ENCODE measurements around the gene ARL13B.

ARL13B gene

DNA sequence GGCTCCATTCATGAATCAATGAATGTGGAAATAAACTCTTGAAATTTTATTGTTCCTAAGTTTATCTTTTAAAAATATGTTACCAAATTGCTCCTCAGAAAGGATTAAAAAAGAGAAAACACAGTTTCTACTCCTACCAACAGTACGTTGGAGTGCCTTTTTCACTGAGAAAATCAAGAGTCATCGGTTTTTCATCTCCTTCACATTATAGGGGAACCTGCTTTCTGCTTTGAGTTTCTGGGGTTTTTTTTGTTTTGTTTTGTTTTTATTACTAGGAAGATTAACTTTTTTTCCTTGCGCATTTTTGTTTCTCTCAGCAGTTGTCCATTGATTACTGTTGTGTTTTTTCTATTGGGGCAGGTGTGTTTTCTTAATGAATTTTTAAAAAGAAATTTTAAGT is 3.5 kb downstream of the ARL13B start:
- Histone ChIP-seq H3K36me3 (replicated peaks; ENCODE audit: insufficient read depth, low read length) (no peaks in the 10 kb centered on the region), H3K4me1 (ENCODE audit: low read length) (peaks cover 8% of the 10 kb centered on the region), H2AFZ (ENCODE audit: low read length) (no peak overlapping the region), H3K9ac (ENCODE audit: low read length) (no peak overlapping the region), H3K9me2 (replicated peaks; ENCODE audit: insufficient read depth, low read length) (no peaks in the 10 kb centered on the region), H3K4me2 (ENCODE audit: low read depth, low read length) (no peak overlapping the region), H4K20me1 (ENCODE audit: insufficient read depth, low read length) (no peaks in the 10 kb centered on the region), H3K9me3 (replicated peaks; ENCODE audit: insufficient read depth, low read length) (no peaks in the 10 kb centered on the region), H3K27ac (ENCODE audit: low read length) (no peak overlapping the region), H3K4me3 (ENCODE audit: low read length) (no peak overlapping the region), H3K79me2 (ENCODE audit: low read length) (peaks cover 17% of the 10 kb centered on the region), H3F3A (ENCODE audit: insufficient read depth, low read length) (0 out of 2 replicates have a peak, but pooled peaks cover 7% of the 10 kb centered on the region), H3K27me3 (replicated peaks; ENCODE audit: insufficient read depth, low read length) (no peaks in the 10 kb centered on the region)
- DNase-seq: no peak
- TF ChIP-seq EZH2 (optimal IDR thresholded peaks at IDR 0.05; ENCODE audit: low read depth, low read length) (no peak), EZH2phosphoT487 (IDR thresholded peaks at IDR 0.05; ENCODE audit: low read length) (no peak)
- TF ChIP-seq, protein P1, sequence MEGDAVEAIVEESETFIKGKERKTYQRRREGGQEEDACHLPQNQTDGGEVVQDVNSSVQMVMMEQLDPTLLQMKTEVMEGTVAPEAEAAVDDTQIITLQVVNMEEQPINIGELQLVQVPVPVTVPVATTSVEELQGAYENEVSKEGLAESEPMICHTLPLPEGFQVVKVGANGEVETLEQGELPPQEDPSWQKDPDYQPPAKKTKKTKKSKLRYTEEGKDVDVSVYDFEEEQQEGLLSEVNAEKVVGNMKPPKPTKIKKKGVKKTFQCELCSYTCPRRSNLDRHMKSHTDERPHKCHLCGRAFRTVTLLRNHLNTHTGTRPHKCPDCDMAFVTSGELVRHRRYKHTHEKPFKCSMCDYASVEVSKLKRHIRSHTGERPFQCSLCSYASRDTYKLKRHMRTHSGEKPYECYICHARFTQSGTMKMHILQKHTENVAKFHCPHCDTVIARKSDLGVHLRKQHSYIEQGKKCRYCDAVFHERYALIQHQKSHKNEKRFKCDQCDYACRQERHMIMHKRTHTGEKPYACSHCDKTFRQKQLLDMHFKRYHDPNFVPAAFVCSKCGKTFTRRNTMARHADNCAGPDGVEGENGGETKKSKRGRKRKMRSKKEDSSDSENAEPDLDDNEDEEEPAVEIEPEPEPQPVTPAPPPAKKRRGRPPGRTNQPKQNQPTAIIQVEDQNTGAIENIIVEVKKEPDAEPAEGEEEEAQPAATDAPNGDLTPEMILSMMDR (IDR thresholded peaks at IDR 0.05; ENCODE audit: low read length): no peak

DNA sequence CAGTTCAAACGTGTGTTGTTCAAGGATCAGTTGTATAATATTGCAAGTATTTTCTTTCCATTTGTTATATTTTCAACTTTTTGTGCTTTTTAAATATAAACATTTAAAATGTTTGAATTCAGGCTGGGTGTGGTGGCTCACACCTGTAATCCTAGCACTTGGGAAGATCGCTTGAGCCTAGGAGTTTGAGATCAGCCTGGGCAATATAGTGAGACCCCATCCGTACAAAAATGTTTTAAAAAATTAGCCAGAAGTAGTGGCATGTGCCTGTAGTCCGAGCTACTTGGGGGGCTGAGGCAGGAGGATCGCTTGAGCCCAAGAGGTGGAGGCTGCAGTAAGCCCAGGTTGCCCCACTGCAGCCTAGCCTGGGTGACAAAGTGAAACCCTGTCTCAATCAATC is 4.7 kb downstream of the ARL13B start:
- no peak overlapping the region for H3K4me3 ChIP-seq (ENCODE audit: low read length)
- peaks cover 5% of the 10 kb centered on the region; the same call in 1 of the 2 replicates for H3K4me1 ChIP-seq (ENCODE audit: low read length)
- no peaks in the 10 kb centered on the region for H3K27me3 ChIP-seq (replicated peaks; ENCODE audit: insufficient read depth, low read length)
- H3K79me2 ChIP-seq (ENCODE audit: low read length): peaks cover 17% of the 10 kb centered on the region
- TF ChIP-seq EZH2 (optimal IDR thresholded peaks at IDR 0.05; ENCODE audit: low read depth, low read length) (no peak), EZH2phosphoT487 (IDR thresholded peaks at IDR 0.05; ENCODE audit: low read length) (no peak)
- TF ChIP-seq, protein P1 (IDR thresholded peaks at IDR 0.05; ENCODE audit: low read length): no peak
- no peaks in the 10 kb centered on the region for H4K20me1 ChIP-seq (ENCODE audit: insufficient read depth, low read length)
- no peak for DNase-seq
- no peaks in the 10 kb centered on the region for H3K9me3 ChIP-seq (replicated peaks; ENCODE audit: insufficient read depth, low read length)
- H2AFZ ChIP-seq (ENCODE audit: low read length): no peak overlapping the region
- 0 out of 2 replicates have a peak, but pooled peaks cover 7% of the 10 kb centered on the region for H3F3A ChIP-seq (ENCODE audit: insufficient read depth, low read length)
- no peak overlapping the region for H3K9ac ChIP-seq (ENCODE audit: low read length)
- H3K36me3 ChIP-seq (replicated peaks; ENCODE audit: insufficient read depth, low read length): no peaks in the 10 kb centered on the region
- no peak overlapping the region for H3K4me2 ChIP-seq (ENCODE audit: low read depth, low read length)
- H3K9me2 ChIP-seq (replicated peaks; ENCODE audit: insufficient read depth, low read length): no peaks in the 10 kb centered on the region
- no peak overlapping the region for H3K27ac ChIP-seq (ENCODE audit: low read length)

DNA sequence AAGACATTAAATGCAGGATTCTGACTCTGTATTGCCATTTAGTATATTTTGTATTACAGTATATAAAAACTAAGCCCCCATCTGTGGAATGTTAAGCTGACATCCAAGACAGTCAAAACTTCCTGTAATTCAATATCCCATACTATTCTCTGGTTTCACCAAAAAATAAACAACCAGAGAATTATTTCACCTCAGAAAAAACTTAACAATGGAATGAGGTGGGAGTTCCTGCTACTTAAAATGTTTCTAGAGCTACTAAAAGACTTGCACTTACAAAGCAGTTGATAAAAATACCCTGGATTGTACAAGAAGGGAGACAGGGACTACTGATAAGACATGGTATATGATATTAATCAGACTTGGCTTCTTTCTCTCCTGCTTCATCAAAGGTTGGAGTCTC is 8.3 kb downstream of the ARL13B start:
- TF ChIP-seq EZH2phosphoT487 (IDR thresholded peaks at IDR 0.05; ENCODE audit: low read length): no peak
- TF ChIP-seq, protein P1 (IDR thresholded peaks at IDR 0.05; ENCODE audit: low read length): no peak
- TF ChIP-seq EZH2 (optimal IDR thresholded peaks at IDR 0.05; ENCODE audit: low read depth, low read length): no peak
- Histone ChIP-seq H3K9ac (ENCODE audit: low read length) (no peak overlapping the region), H3K9me3 (replicated peaks; ENCODE audit: insufficient read depth, low read length) (no peaks in the 10 kb centered on the region), H3F3A (ENCODE audit: insufficient read depth, low read length) (no peaks in the 10 kb centered on the region), H3K27me3 (replicated peaks; ENCODE audit: insufficient read depth, low read length) (no peaks in the 10 kb centered on the region), H3K27ac (ENCODE audit: low read length) (no peak overlapping the region), H2AFZ (ENCODE audit: low read length) (no peak overlapping the region), H3K4me2 (ENCODE audit: low read depth, low read length) (no peak overlapping the region), H3K9me2 (replicated peaks; ENCODE audit: insufficient read depth, low read length) (no peaks in the 10 kb centered on the region), H3K79me2 (ENCODE audit: low read length) (no peaks in the 10 kb centered on the region), H3K4me1 (ENCODE audit: low read length) (no peaks in the 10 kb centered on the region), H3K36me3 (replicated peaks; ENCODE audit: insufficient read depth, low read length) (no peaks in the 10 kb centered on the region), H3K4me3 (ENCODE audit: low read length) (no peak overlapping the region), H4K20me1 (ENCODE audit: insufficient read depth, low read length) (no peaks in the 10 kb centered on the region)
- DNase-seq: no peak
